GM23248 (cell line): ENCODE measurements around the gene PRCP. TPM values are rescaled to one million over a fixed set of nuclear protein-coding genes. Genes with fewer than 3 reads are reported as not detected.

Experiments used
- DNase-seq: peaks from one replicate; pipeline ENCODE4 v3.0.0-alpha.2; 2015
- H2AFZ ChIP-seq: fragments of 200-600 bp; sonication (generic); 2 replicates; pipeline ENCODE4 v1.6.1; 2016; ENCODE audit warnings: antibody characterized with exemption
- H3F3A ChIP-seq: fragments of 200-600 bp; sonication (generic); 2 replicates; pipeline ENCODE4 v1.6.1; 2016; ENCODE audit warnings: mild to moderate bottlenecking, antibody characterized with exemption, mixed run types; ENCODE audit not compliant: insufficient read depth
- H3K27ac ChIP-seq: fragments of 200-600 bp; sonication (generic); 2 replicates; pipeline ENCODE4 v1.5.1; 2016; ENCODE audit warnings: mild to moderate bottlenecking
- H3K27me3 ChIP-seq: fragments of 200-600 bp; sonication (generic); replicated peaks from 2 replicates; pipeline ENCODE4 v1.6.1; 2016; ENCODE audit warnings: mild to moderate bottlenecking; ENCODE audit not compliant: insufficient read depth
- H3K36me3 ChIP-seq: fragments of 200-600 bp; sonication (generic); 2 replicates; pipeline ENCODE4 v1.6.1; 2016; ENCODE audit warnings: low read depth, mild to moderate bottlenecking
- H3K4me1 ChIP-seq: fragments of 200-600 bp; sonication (generic); 2 replicates; pipeline ENCODE4 v1.6.1; 2016; ENCODE audit warnings: mild to moderate bottlenecking; ENCODE audit not compliant: insufficient read depth
- H3K4me2 ChIP-seq: fragments of 200-600 bp; sonication (generic); one replicate; pipeline ENCODE4 v1.6.1; 2016; ENCODE audit warnings: mild to moderate bottlenecking; ENCODE audit not compliant: unreplicated experiment
- H3K4me3 ChIP-seq: fragments of 200-600 bp; sonication (generic); 2 replicates; pipeline ENCODE4 v1.5.1; 2016; ENCODE audit warnings: mild to moderate bottlenecking
- H3K79me2 ChIP-seq: fragments of 200-600 bp; sonication (generic); 2 replicates; pipeline ENCODE4 v1.6.1; 2016; ENCODE audit warnings: mild to moderate bottlenecking; ENCODE audit not compliant: insufficient read depth
- H3K9ac ChIP-seq: fragments of 200-600 bp; sonication (generic); 2 replicates; pipeline ENCODE4 v1.6.1; 2016; ENCODE audit warnings: mild to moderate bottlenecking
- H3K9me2 ChIP-seq: fragments of 200-600 bp; sonication (generic); 2 replicates; pipeline ENCODE4 v1.6.1; 2016; ENCODE audit warnings: mixed run types, mild to moderate bottlenecking, moderate library complexity; ENCODE audit not compliant: insufficient read depth
- H3K9me3 ChIP-seq: fragments of 200-600 bp; sonication (generic); one replicate; pipeline ENCODE4 v1.6.1; 2017; ENCODE audit warnings: low read depth
- H4K20me1 ChIP-seq: fragments of 200-600 bp; sonication (generic); 2 replicates; pipeline ENCODE4 v1.6.0; 2016; ENCODE audit not compliant: insufficient read depth
- EZH2 ChIP-seq: fragments of 200-600 bp; sonication (generic); IDR thresholded peaks from 2 replicates; pipeline ENCODE4 v1.6.1; 2018; ENCODE audit warnings: antibody characterized with exemption, mild to moderate bottlenecking; ENCODE audit not compliant: insufficient read depth, poor library complexity, severe bottlenecking
- EZH2phosphoT487 ChIP-seq: fragments of 200-600 bp; sonication (generic); IDR thresholded peaks from 2 replicates; pipeline ENCODE4 v1.6.1; 2018; ENCODE audit warnings: antibody characterized with exemption, moderate library complexity, mild to moderate bottlenecking, low read depth; ENCODE audit not compliant: insufficient read depth
- WGBS, 2 experiments: methylation state at CpG; one replicate each; pipeline ENCODE4 v1.1.6; 2015 to 2017; ENCODE audit warnings: low lambda C conversion rate in 2 of 2, low coverage in 1 of 2; ENCODE audit errors: missing lambda C conversion rate in 2 of 2; 5-methylcytosine and 5-hydroxymethylcytosine counted together
- in situ Hi-C: fragments of 300-500 bp; cut with MboI; formaldehyde crosslinking; loops from 2 replicates; pipeline ENCODE4 v1.15.0; 2020
- polyA plus RNA-seq: library from polyadenylated mRNA; unstranded; fragments of >200 nt; fragmentation: Nextera tagmentation; extraction: Ambion mirVana; gene quantifications from 2 replicates; pipeline ENCODE4 v1.2.1, GENCODE V29; 2016
- total RNA-seq: library from RNA; depleted of rRNA; stranded (reverse); fragments of >200 nt; shearing (Covaris generic); gene quantifications from 2 replicates; pipeline ENCODE4 v1.2.3, GENCODE V29; 2014; rRNA removed

Gene PRCP
- total and polyA plus RNA-seq, 2 experiments from 2014 or later, result 84.1 to 85.7 TPM

DNA sequence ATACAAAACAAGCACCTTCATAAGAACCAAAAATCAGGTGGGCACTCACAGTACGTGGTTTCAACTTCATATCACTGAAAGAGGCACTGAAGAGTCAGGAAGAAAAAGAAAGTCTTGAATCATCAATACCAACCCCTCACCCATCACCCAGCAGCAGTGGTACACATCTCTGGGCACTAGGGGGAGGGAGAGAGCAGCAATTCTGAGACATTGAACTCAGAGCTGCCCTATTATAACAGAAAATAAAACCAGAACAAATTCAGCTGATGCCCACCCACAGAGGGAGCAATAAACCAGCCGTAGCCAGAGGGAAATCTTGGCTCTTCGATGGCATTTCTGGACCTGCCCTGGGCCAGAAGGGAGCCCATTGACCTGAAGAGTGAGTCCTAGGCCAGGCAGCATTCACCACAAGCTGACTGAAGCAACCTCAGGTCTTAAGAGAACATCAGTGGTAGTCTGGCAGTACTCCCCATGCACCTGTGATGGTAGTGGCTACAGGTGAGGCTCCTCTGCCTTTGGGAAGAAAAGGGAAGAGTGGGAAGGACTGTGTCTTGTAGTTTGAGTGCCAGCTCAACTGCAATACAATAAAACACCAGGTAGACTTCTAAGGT, 124.4 kb downstream of the PRCP start:
- Histone ChIP-seq H3K9me2 (no peaks in the 10 kb centered on the region), H4K20me1 (no peaks in the 10 kb centered on the region), H3K4me3 (no peak overlapping the region), H3K79me2 (no peaks in the 10 kb centered on the region), H2AFZ (peak overlapping the region; percentile 47; the same call in 1 of the 2 replicates), H3K4me1 (no peaks in the 10 kb centered on the region), H3K9me3 (no peaks in the 10 kb centered on the region), H3K4me2 (no peak overlapping the region), H3K36me3 (no peaks in the 10 kb centered on the region), H3K27me3 (no peaks in the 10 kb centered on the region), H3K9ac (no peak overlapping the region), H3F3A (no peaks in the 10 kb centered on the region), H3K27ac (no peak overlapping the region)
- TF ChIP-seq EZH2 (no peak), EZH2phosphoT487 (no peak)
- 8 to 16% methylated on average over 3 of the region's 3 CpGs for WGBS, 2 experiments
- in situ Hi-C loops, result no loop called here
- DNase-seq, result peak; percentile 62

DNA sequence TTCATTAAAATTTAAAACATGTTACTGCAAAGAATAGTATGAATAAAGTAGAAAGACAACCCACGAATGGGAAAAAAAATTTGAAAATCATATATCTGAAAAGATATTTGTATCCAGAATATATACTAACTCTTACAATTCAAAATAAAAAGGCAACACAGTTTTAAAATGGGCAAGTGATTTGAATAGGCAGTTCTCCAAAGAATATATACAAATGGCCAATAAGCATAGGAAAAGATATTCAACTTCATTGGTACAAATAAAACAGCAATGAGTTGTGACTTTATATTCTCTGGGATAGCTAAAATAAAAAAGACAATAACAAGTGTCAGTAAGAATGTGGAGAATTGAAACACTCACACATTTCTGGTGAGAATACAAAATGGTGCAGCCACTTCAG, 125.0 kb downstream of the PRCP start:
- in situ Hi-C loops, result no loop called here
- no peaks in the 10 kb centered on the region for H3K9me3 ChIP-seq
- 17 to 22% methylated on average over 1 of the region's 1 CpG for WGBS, 2 experiments
- no peak overlapping the region for H3K9ac ChIP-seq
- H2AFZ ChIP-seq, result peak overlapping the region; percentile 47; the same call in 1 of the 2 replicates
- no peaks in the 10 kb centered on the region for H3K27me3 ChIP-seq
- no peak for TF ChIP-seq EZH2
- no peak for TF ChIP-seq EZH2phosphoT487
- no peak overlapping the region for H3K4me3 ChIP-seq
- no peaks in the 10 kb centered on the region for H3K9me2 ChIP-seq
- no peak overlapping the region for H3K4me2 ChIP-seq
- H3F3A ChIP-seq, result no peaks in the 10 kb centered on the region
- no peaks in the 10 kb centered on the region for H3K36me3 ChIP-seq
- no peak overlapping the region for H3K27ac ChIP-seq
- no peaks in the 10 kb centered on the region for H4K20me1 ChIP-seq
- H3K4me1 ChIP-seq, result no peaks in the 10 kb centered on the region
- H3K79me2 ChIP-seq, result no peaks in the 10 kb centered on the region
- DNase-seq, result no peak

Other genes starting within 250 kb of the PRCP start
- not detected in 2 replicates for gene FAM181B, start 166.6 kb downstream of the PRCP start, total RNA-seq
- gene FAM181B, start 166.6 kb downstream of the PRCP start, polyA plus RNA-seq, result not detected in 2 replicates
- 5.4 and 7.6 TPM in 2 replicates for gene DDIAS, start 1.3 kb upstream of the PRCP start, total RNA-seq
- gene DDIAS, start 1.3 kb upstream of the PRCP start, polyA plus RNA-seq, result 4.5 and 5.0 TPM in 2 replicates
- gene RAB30, start 171.5 kb upstream of the PRCP start, total RNA-seq, result 9.7 and 10.6 TPM in 2 replicates
- gene RAB30, start 171.5 kb upstream of the PRCP start, polyA plus RNA-seq, result 12.1 and 14.0 TPM in 2 replicates